ENCODE data around the gene EPN3. TPM values are rescaled to one million over a fixed set of nuclear protein-coding genes. Genes with fewer than 3 reads are reported as not detected.

Gene EPN3
- total RNA-seq, 4 donors from 2014 or later, result 0.30 to 41.1 TPM; not detected in 2

DNA sequence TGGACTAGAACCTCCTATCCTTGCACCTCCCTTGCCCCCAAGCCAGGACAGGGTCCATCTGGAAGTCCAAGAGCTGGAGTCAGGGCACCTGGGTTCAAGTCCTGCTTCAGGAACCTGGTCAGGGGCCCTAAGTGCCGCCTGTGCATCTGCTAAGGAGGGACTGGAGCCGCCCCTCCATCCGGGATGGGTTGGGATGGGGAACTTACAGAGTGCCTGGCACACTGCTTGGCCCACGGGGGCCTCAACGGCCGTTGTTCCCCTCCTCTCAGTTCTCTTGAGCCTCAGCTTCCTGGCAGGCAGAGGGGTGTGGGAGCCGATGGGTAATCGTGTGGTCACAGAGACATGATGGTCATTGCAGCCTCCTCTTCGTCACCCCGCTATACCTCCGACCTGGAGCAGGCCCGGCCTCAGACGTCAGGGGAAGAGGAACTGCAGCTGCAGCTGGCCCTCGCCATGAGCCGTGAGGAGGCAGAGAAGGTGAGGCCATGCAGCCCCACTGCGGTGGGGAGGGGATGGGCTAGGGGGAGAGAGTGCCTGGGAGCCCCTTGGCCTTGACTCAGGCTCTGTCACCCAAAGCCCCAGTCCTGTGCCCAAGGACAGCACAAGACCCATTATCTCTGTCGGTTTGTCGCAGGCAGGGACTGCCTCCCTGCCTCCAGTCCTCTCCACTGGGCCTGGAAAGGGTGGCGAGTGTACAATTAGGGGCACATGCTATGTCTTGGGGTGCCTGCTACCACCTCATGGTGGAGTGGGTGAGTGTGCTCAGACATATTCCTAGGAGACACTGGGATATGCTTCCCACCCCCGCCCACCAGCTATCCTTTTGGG, 5.4 kb downstream of the EPN3 start:
- Histone ChIP-seq H3K36me3 (no peaks in the 10 kb centered on the region), H3K27ac (no peak overlapping the region), H3K9me3 (no peaks in the 10 kb centered on the region), H3K4me1 (peaks cover 4 to 22% of the 10 kb centered on the region in 2 donors), H3K27me3 (no peaks in the 10 kb centered on the region), H3K4me3 (no peak overlapping the region)
- TF ChIP-seq, protein P1, sequence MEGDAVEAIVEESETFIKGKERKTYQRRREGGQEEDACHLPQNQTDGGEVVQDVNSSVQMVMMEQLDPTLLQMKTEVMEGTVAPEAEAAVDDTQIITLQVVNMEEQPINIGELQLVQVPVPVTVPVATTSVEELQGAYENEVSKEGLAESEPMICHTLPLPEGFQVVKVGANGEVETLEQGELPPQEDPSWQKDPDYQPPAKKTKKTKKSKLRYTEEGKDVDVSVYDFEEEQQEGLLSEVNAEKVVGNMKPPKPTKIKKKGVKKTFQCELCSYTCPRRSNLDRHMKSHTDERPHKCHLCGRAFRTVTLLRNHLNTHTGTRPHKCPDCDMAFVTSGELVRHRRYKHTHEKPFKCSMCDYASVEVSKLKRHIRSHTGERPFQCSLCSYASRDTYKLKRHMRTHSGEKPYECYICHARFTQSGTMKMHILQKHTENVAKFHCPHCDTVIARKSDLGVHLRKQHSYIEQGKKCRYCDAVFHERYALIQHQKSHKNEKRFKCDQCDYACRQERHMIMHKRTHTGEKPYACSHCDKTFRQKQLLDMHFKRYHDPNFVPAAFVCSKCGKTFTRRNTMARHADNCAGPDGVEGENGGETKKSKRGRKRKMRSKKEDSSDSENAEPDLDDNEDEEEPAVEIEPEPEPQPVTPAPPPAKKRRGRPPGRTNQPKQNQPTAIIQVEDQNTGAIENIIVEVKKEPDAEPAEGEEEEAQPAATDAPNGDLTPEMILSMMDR (IDR thresholded peaks at IDR 0.05), result no peak
- no peak for TF ChIP-seq POLR2A (IDR thresholded peaks at IDR 0.05)
- no peak for DNase-seq
- intact Hi-C loops (cut with DNase I; ENCODE audit: low total_unique reads), result no loop called here

DNA sequence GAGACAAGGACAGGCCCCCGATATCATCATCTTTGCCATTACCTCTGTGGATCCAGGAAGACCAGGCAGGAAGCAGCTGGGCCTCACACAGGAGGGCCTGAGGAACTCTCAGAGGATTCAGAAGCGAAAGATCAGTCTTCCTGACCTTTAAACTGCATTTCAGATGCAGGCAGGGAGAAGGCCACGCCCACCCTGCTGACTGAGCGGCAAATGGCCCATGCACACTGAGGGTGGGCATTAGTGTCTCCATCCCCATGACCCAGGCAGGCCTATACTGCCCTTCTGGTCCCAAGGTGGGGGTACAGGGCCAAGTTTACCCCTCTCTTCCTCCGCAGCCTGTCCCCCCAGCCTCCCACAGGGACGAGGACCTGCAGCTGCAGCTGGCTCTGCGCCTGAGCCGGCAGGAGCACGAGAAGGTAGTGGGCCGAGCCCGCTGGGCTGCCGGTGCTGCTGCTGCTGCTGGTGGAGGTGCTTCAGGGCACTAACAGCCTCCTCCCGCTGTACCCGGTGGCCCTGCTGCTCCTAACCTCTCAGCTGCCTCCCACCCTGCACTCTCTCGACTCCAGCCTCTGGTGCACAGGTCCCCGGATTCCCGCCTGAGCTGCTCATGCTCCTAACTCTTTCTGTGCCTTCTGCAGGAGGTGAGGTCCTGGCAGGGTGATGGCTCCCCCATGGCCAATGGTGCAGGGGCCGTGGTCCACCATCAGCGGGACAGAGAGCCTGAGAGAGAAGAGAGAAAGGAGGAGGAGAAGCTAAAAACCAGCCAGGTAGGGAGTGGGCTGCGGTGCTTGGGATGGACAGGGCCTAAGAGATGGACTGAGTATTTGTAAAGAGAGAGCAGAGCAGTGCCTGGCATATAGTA, 6.2 kb downstream of the EPN3 start:
- TF ChIP-seq, protein P1 (IDR thresholded peaks at IDR 0.05), result no peak
- no peak for TF ChIP-seq POLR2A (IDR thresholded peaks at IDR 0.05)
- DNase-seq, result no peak
- peaks cover 4 to 15% of the 10 kb centered on the region in 2 donors for H3K4me1 ChIP-seq
- no peaks in the 10 kb centered on the region for H3K27me3 ChIP-seq
- H3K36me3 ChIP-seq, result no peaks in the 10 kb centered on the region
- no peak overlapping the region for H3K27ac ChIP-seq
- H3K9me3 ChIP-seq, result no peaks in the 10 kb centered on the region
- H3K4me3 ChIP-seq, result no peak overlapping the region
- intact Hi-C loops (cut with DNase I; ENCODE audit: low total_unique reads), result no loop called here

DNA sequence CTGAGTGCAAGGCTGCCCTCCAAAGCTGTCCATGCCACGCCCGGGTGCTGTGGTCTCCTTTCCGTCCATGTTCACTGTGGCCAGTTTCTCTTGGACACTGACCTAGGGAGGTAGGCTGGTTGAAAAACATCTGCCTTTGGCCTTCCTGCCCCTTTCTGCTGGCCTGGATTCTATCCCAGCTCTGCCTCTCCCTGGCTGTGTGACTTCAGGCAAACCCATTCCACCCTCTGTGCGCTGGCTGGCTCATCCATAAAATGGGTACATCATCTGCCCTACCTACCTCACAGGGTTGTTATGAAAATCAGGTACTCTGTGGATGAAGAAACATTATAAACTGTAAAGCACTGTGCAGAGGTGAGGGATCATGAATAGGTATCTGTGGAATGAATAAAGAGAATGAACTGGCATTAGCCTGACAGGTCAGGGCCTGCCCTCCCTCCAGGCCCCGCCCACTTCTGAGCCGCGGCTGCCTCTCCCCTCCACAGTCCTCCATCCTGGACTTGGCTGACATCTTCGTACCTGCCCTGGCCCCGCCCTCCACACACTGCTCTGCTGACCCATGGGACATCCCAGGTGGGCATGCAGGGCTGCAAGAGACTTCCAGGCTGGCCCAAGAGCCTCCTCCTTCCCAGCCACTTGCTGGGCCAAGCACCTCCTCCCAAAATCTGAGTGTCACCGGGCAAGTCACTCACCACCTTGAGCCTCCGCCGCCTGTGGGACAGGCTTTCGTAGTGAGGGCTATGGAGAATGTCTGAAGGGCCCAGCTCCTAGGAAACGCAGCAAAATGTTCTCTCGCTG, 7.4 kb downstream of the EPN3 start:
- DNase-seq, result no peak
- H3K9me3 ChIP-seq, result no peaks in the 10 kb centered on the region
- H3K4me3 ChIP-seq, result no peak overlapping the region
- no peak overlapping the region for H3K27ac ChIP-seq
- TF ChIP-seq, protein P1 (IDR thresholded peaks at IDR 0.05), result no peak
- TF ChIP-seq POLR2A (IDR thresholded peaks at IDR 0.05), result no peak
- no peaks in the 10 kb centered on the region for H3K36me3 ChIP-seq
- intact Hi-C loops (cut with DNase I; ENCODE audit: low total_unique reads), result loop anchor here (10.0 kb wide), 1 partner anchor 145 kb away; no protein-coding TSS in a partner anchor
- H3K27me3 ChIP-seq, result no peaks in the 10 kb centered on the region
- peaks cover 4 to 11% of the 10 kb centered on the region in 2 donors for H3K4me1 ChIP-seq

DNA sequence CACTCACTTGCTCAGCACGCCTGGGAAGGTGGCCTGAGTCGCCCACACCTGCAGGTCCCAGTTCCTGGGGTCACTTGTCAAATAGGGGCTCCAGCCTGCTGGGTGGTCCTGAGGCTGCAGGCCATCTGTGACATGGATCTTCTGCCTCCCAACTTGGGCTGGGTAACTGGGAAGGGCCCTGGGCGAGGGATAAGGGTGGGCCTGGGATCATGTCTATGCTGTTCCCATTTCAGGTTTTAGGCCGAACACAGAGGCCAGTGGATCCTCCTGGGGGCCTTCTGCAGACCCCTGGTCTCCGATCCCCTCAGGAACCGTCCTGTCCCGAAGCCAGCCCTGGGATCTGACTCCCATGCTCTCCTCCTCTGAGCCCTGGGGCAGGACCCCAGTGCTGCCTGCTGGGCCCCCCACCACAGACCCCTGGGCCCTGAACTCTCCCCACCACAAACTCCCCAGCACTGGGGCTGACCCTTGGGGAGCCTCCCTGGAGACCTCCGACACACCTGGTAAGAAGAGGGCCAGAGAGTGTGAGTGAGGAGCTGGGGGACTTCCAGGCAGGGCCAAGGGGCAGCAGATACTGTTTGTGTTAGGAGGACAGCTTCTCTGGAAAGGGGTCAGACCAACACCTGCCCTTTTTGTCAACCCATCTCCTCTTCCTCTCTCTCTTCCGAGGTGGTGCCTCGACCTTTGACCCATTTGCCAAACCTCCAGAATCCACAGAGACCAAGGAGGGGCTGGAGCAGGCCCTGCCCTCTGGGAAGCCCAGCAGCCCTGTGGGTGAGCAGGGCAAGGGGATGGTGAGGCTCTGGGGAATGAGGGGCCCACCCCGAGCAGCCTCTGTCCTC, 8.2 kb downstream of the EPN3 start:
- Histone ChIP-seq H3K4me3 (no peak overlapping the region), H3K36me3 (no peaks in the 10 kb centered on the region), H3K9me3 (no peaks in the 10 kb centered on the region), H3K27me3 (no peaks in the 10 kb centered on the region), H3K27ac (no peak overlapping the region), H3K4me1 (peaks cover 4 to 11% of the 10 kb centered on the region in 2 donors)
- DNase-seq, result no peak
- intact Hi-C loops (cut with DNase I; ENCODE audit: low total_unique reads), result loop anchor here (10.0 kb wide), 1 partner anchor 144 kb away; no protein-coding TSS in a partner anchor
- TF ChIP-seq, protein P1 (IDR thresholded peaks at IDR 0.05), result no peak
- no peak for TF ChIP-seq POLR2A (IDR thresholded peaks at IDR 0.05)

Data from uterus (tissue), 4 donors.